HG03095 (cell line): ENCODE measurements around the gene TXNRD3.

Experiments used
- ATAC-seq: cut with Tn5 transposase; IDR thresholded peaks from one replicate; pipeline ENCODE4 v1.9.1; 2021; ENCODE audit warnings: moderate library complexity; ENCODE audit not compliant: unreplicated experiment

TXNRD3 gene

GRCh38 chr3:126672340-126672739 lies 17.4 kb upstream of the TXNRD3 start:
- no peak for ATAC-seq

DNA sequence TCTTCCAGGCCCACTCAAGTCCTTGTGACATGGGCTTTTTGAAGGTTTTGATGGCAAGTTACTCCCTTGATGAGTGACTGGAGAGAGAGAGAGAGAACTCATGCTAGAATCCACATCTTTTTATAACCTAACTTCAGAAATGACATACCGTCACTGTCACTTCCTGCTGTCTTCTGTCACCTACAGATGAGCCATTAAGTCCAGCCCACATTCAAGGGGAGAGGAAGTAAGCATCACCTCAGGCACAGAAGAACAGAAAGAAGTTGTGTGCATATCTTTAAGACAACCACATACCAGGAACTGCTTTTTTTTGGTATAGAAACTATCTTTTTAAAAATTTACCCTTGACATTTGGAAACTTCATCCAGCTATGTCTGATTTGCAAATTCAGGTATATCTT lies 16.6 kb upstream of the TXNRD3 start:
- no peak for ATAC-seq

- no peak for ATAC-seq
Observed at GRCh38 chr3:126668450-126669401, 13.8 kb upstream of the TXNRD3 start.

- no peak for ATAC-seq
Observed at GRCh38 chr3:126667631-126668449, 12.9 kb upstream of the TXNRD3 start.

GRCh38 chr3:126666658-126667528 lies 12.0 kb upstream of the TXNRD3 start:
- no peak for ATAC-seq

DNA sequence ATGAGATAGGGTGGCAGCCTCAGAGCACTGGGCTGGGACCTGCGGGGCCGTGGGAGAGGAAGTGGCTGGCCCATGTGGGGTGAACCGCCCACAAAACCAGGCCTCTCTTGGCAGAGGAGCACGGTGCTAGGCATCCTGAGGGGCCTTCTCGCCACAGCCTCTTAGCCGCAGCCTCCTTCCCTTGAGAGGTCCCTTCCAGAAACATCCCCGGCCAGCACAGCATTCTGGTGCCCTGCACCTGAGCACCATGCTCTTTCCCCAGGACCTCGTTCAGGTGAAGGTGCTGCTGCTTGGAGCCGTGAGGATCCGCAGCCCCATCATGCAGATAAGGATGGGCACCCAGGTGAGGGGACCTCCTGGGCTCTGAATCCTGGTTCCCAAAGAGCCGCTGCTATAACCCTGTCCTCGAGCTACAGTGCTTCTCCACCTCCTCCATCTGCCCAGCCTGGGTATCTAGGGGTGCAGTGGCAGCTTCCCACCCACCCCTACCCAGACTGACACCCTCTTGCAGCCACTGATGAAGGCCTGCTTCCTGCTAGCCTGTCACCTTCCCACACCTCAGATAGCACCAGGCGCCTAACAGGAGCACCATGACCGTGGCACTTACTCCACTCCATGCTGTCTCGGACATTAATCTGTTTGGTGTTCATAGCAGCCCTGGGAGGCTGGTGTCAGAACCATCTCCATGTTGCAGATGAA lies 11.2 kb upstream of the TXNRD3 start:
- ATAC-seq, result no peak

- ATAC-seq, result no peak
Observed at GRCh38 chr3:126665221-126665936, 10.5 kb upstream of the TXNRD3 start.

DNA sequence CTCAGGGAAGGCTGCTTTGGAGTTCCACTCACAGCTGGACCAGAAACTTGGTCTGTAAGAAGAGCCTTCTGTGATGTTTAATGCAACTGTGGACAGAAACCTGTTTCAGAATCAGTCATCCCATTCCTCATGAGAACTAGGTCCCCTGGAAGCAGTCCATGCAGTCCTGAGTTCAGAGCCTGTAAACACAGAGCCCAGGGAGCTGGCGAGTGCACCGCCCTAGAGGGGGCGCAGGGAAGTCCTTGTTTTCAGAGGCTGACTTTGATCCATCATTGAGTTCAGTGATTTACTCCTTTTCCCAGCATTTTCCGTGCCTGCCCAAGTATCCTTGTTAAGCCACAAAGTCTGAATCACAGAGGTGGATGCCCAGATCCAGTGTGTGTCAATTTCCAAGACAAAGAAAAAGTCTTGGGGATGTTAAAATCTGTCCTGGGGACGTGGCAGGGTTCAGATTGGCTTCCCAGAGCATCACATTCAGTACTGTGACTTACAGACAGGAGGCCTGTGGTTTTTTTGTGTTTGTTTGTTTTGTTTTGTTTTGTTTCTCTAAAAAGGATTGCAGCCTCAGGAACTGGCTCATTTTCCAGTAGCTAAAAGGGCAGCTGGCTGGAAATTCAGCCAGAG lies 9.8 kb upstream of the TXNRD3 start:
- ATAC-seq, result no peak

- no peak for ATAC-seq
Observed at GRCh38 chr3:126663750-126664149, 8.8 kb upstream of the TXNRD3 start.

DNA sequence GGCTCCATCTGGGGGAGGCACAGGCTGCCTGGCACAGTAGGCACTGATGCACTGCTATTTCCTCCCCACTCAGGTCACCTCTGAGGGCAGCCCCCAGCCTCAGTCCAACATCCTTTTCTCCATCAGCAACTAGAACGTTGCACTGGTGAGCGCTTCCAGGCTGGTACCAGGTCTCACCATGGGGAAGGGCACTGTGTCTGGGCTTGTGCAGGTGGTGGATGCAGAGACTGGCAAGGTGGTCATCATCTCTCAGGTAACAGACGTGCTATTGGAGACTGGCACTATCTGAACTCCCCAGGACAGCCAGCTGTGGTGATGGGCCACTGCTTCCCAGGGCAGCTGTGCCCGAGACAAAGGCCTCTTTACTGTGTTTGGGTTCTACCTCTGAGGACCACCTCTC lies 8.3 kb upstream of the TXNRD3 start:
- ATAC-seq, result no peak

DNA sequence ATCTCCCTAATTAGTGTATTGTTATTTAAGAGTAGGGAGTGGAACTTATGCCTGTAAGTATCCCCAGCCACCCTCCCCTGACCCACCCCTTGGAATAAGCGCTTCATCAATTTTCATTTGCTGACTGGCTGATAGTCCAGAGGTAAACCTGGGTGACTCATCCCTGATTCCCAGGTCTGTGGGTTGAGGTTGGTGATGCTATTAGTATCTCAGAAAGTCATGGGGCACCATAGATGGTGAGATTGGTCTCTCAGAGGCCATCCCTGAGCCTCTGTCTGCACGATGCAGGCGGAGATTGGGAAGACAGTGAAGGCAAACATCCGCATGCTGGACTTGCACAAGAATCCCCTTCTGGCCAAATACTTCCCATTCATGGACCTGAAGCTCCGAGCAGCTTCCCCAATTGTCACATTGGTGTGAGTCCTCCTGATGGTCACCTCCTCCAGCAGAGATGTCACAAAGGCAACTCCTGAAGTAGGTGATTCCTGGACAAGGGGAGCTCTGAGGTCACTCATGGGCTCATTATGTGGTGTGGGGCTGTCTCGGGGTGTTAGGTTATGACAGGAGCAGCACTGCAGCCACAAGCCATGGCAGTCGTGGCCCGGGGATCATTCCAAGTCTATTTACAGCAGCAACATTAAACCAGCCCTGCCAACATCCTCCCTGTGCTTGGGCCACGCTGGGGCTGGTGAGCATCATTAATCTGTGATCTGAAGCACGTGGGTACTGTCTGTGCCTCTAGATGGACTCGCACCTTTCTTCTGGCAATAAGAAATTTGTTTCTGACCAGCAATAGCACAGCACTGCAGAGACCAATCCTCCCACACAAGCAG lies 6.8 kb upstream of the TXNRD3 start:
- no peak for ATAC-seq

DNA sequence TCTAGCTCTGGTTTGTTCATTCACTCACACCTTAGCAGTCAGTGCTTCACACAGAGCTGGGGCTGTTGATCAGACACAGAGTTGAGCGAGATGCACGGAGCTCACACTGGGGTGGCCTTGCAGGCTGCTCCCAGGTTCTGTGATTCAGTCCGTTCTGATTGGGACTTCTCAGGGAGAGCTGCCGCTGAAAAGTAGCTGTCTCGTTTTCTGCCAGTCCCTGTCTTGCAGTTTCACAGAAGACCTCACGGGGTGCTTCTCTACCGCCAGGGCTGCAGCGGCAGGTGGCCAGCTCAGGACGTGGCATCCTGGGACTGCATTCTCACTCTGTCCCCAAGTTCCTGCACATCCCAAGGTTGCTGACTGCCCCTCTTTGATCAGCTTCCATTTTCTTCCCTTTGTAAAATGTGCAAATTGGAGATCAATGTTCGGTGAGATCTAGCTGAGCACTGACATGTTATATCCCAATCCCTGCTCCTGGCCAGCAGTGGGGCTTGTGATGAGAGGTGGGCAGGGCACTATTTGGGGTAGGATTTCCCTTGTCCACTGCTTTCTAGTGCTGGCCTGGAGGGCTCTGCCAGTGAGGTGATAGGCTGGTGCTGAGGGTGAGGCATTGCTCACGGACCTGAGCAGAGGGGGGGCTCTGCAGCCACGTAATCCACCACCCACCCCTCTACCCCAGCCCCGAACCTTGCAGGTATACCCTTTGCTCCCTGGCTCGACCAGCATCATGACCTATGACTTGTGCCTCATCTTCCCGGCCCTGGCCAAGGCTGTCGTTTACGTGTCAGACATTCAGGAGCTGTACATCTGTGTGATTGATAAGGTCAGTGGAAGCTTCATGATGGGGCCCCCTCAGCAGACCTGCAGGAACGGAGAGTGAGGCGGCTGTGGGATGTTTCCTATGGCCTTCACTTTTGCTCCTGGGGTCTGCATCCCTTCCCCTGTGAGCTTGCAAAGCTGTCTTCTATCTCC lies 5.3 kb upstream of the TXNRD3 start:
- ATAC-seq, result no peak

DNA sequence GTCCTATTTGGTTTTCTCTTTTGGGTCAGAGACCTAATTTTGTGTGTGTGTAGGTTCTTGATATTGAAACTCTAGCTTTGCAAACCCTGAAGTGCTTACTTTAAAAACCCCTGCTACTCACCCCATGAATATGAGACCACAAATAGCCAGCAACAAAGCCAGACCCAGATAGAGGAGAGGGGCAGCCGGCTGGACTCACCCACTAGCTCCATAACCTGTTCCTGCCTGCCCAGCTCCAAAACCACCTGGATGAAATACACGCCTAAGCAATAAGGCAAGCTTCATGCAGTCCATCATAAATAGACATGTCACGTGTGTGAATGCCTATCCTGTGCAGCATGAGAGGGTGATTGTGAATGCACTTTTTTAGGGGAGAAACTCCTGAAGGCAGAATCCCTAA lies 3.7 kb upstream of the TXNRD3 start:
- ATAC-seq, result no peak

- no peak for ATAC-seq
Observed at GRCh38 chr3:126657901-126658300, 3.0 kb upstream of the TXNRD3 start.

DNA sequence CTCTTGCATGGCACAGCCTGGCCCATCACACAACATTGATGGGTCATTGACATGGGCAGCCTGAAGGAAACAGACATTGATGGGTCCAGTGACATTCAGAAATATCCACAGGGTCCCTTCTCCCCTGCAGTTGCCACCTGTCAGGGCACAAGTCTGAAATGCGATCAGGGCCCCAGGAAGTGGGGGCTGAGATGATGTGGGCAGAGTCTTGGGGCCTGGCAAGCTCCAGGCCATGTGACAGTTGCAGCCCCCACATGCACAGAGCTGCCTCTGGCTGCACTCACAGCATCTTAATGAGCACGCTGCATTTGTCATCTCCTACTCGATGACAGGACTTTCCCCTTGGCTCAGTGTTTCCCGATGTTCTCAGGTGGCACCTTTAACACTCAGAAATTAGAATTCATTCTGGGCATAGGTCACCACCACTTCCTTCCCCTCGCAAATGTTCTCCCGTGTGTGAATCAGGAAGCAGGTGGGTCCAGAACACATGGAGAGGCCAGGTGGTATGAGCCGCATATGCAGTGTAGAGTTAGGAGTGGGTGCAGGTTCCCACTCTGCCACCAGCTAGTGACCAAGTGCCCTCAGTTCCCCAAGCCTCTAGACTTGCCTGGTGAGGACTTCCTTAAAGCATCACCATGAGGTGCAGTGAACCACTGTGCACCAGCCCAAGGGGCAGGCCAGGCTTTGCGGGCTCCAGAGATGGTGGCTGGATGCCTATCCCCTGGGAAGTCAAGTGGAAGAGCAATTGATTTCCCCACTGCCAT lies 1.6 kb upstream of the TXNRD3 start:
- ATAC-seq, result no peak

DNA sequence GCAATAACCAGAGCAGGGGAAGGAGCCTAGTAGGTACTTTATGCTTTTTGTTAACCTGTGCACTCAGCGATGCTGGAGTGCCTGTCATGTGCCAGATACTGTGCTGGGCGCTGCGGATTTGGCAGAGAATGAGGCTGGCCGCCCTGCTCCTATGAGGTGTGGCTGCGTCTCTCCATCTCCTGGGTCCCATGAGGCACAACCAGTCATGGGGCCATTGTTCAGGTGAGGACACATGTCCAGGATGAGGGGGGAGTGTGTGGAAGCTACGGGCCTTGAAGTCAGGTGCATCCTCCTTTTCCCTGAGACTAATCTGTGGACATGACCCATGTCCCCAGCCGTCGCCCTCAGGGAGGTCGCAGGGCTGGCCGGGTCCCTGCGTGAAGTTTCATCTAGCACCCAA lies 963 bp upstream of the TXNRD3 start:
- ATAC-seq, result no peak
